ENCODE results near the gene CDH23. TPM values are rescaled to one million over a fixed set of nuclear protein-coding genes. Genes with fewer than 3 reads are reported as not detected.

The CDH23 gene
- total and polyA plus RNA-seq, 9 of the 15 experiments (the other 6 are each of a cell fraction or from before 2014, with no cell fraction given), result 0.18 to 1.2 (median 0.47) TPM

DNA sequence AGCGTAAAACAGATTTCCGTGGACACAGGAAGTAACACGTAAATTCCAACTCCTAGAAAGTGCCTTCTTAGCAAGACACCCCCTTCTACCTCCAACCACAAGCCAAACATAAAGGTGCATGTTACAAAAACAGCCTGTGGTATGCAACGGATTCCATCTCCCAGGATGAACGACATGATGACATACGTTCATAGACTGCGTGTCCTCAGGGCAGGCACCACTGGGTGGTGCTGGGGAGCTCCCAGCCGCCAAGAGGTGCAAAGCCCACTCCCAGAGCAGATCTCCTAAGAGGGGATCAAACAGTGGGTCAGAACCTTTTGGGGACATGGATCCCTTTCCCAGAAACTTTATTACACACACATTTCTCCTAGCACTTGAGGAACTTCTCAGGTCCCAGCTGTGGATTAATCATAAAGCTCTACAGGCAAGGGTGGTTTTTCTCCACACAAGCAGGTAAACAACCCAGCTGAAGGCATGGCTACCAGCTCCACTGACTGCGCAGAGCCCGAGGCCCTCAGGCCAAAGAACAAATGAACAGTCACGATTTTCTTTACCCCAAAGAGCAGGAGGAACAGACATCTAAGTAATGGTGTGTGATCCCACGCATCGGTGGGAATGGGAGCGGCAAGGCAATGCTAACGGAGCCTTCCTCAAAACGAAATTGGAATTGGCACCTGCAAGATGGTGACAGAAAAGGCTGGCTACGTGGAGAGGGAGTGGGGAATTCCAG, 440.5 kb downstream of the CDH23 start (continued):
- TF ChIP-seq, protein P1, sequence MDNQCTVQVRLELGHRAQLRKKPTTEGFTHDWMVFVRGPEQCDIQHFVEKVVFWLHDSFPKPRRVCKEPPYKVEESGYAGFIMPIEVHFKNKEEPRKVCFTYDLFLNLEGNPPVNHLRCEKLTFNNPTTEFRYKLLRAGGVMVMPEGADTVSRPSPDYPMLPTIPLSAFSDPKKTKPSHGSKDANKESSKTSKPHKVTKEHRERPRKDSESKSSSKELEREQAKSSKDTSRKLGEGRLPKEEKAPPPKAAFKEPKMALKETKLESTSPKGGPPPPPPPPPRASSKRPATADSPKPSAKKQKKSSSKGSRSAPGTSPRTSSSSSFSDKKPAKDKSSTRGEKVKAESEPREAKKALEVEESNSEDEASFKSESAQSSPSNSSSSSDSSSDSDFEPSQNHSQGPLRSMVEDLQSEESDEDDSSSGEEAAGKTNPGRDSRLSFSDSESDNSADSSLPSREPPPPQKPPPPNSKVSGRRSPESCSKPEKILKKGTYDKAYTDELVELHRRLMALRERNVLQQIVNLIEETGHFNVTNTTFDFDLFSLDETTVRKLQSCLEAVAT (IDR thresholded peaks at IDR 0.05), result peak in 1 of 2 experiments; percentile 60; a peak in 2 of 4 replicates
- TF ChIP-seq NBN (IDR thresholded peaks at IDR 0.05; ENCODE audit: low read depth) (no peak), SRF (CRISPR knock-in tag; IDR thresholded peaks at IDR 0.05) (no peak), RNF2 (IDR thresholded peaks at IDR 0.05) (no peak), ZNF174 (CRISPR knock-in tag; IDR thresholded peaks at IDR 0.05) (no peak), RCOR1 (IDR thresholded peaks at IDR 0.05; ENCODE audit: borderline replicate concordance in 1 of 2, low read depth in 2 of 2, low read length in 2 of 2) (0 out of 4 replicates have a peak, but pooled peaks of 1 of the 2 experiments have one; percentile 35), ZNF431 (CRISPR knock-in tag; IDR thresholded peaks at IDR 0.05) (no peak), LARP7 (IDR thresholded peaks at IDR 0.05) (no peak), FOSL1 (tag; conservative IDR thresholded peaks at IDR 0.05) (0 out of 2 replicates have a peak, but pooled peaks have one; percentile 22), RAD21 (CRISPR knock-in tag; conservative IDR thresholded peaks at IDR 0.05 in 1 of 2, IDR thresholded peaks at IDR 0.05 in 1 of 2) (peak; percentile 72 to 91)
- TF ChIP-seq, protein P2, sequence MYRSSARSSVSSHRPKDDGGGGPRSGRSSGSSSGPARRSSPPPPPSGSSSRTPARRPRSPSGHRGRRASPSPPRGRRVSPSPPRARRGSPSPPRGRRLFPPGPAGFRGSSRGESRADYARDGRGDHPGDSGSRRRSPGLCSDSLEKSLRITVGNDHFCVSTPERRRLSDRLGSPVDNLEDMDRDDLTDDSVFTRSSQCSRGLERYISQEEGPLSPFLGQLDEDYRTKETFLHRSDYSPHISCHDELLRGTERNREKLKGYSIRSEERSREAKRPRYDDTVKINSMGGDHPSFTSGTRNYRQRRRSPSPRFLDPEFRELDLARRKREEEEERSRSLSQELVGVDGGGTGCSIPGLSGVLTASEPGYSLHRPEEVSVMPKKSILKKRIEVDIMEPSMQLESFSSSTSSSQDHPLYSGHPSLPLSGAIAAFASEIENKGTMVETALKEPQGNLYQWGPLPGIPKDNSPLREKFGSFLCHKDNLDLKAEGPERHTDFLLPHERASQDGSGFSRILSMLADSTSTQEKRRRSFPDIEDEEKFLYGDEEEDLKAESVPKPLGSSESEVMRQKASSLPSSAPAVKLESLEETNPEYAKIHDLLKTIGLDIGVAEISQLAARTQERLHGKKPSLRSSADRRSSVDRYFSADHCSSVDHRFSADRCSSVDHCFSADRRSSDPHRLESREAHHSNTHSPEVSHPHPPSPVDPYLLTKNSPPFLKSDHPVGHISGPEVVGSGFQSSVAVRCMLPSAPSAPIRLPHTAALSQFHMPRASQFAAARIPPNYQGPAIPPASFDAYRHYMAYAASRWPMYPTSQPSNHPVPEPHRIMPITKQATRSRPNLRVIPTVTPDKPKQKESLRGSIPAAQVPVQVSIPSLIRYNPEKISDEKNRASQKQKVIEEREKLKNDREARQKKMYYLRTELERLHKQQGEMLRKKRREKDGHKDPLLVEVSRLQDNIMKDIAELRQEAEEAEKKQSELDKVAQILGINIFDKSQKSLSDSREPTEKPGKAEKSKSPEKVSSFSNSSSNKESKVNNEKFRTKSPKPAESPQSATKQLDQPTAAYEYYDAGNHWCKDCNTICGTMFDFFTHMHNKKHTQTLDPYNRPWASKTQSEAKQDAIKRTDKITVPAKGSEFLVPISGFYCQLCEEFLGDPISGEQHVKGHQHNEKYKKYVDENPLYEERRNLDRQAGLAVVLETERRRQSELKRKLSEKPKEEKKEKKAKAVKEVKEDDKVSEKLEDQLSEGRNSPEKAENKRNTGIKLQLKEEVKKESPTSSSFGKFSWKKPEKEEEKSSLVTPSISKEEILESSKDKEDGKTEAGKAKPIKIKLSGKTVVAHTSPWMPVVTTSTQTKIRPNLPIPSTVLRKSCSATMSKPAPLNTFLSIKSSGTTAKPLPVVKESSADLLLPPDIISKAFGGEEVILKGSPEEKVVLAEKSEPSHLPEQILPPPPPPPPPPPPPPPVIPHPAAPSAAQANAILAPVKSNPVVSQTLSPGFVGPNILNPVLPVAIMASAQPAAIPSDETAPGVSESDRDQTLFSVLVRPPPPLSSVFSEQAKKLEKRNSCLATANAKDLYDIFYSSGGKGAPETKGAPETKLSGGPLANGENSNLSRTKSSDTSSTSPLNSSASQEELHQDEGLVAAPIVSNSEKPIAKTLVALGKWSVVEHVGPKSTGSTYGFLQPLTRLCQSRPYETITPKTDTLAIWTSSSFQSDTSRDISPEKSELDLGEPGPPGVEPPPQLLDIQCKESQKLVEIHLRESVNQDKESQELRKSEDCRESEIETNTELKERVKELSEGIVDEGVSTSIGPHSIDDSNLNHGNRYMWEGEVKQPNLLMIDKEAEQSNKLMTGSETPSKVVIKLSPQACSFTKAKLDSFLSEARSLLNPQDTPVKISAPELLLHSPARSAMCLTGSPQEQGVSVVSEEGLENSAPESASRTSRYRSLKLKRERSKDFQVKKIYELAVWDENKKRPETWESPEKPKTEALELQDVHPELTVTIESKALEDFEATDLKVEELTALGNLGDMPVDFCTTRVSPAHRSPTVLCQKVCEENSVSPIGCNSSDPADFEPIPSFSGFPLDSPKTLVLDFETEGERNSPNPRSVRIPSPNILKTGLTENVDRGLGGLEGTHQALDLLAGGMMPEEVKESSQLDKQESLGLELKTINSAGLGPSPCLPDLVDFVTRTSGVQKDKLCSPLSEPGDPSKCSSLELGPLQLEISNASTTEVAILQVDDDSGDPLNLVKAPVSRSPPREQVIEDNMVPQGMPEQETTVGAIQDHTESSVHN (IDR thresholded peaks at IDR 0.05; ENCODE audit: borderline replicate concordance in 1 of 2, low read depth in 1 of 2), result no peak
- TF ChIP-seq, protein P3, sequence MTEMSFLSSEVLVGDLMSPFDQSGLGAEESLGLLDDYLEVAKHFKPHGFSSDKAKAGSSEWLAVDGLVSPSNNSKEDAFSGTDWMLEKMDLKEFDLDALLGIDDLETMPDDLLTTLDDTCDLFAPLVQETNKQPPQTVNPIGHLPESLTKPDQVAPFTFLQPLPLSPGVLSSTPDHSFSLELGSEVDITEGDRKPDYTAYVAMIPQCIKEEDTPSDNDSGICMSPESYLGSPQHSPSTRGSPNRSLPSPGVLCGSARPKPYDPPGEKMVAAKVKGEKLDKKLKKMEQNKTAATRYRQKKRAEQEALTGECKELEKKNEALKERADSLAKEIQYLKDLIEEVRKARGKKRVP (CRISPR knock-in tag; IDR thresholded peaks at IDR 0.05), result peak; percentile 60; the same call in 1 of the 2 replicates
- TF ChIP-seq, protein P4, sequence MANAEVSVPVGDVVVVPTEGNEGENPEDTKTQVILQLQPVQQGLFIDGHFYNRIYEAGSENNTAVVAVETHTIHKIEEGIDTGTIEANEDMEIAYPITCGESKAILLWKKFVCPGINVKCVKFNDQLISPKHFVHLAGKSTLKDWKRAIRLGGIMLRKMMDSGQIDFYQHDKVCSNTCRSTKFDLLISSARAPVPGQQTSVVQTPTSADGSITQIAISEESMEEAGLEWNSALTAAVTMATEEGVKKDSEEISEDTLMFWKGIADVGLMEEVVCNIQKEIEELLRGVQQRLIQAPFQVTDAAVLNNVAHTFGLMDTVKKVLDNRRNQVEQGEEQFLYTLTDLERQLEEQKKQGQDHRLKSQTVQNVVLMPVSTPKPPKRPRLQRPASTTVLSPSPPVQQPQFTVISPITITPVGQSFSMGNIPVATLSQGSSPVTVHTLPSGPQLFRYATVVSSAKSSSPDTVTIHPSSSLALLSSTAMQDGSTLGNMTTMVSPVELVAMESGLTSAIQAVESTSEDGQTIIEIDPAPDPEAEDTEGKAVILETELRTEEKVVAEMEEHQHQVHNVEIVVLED (CRISPR knock-in tag; IDR thresholded peaks at IDR 0.05), result 0 out of 2 replicates have a peak, but pooled peaks have one; percentile 13
- TF ChIP-seq, protein P5, sequence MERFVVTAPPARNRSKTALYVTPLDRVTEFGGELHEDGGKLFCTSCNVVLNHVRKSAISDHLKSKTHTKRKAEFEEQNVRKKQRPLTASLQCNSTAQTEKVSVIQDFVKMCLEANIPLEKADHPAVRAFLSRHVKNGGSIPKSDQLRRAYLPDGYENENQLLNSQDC (CRISPR knock-in tag; IDR thresholded peaks at IDR 0.05), result no peak
